ENCODE measurements around the gene PKD1.

DNA sequence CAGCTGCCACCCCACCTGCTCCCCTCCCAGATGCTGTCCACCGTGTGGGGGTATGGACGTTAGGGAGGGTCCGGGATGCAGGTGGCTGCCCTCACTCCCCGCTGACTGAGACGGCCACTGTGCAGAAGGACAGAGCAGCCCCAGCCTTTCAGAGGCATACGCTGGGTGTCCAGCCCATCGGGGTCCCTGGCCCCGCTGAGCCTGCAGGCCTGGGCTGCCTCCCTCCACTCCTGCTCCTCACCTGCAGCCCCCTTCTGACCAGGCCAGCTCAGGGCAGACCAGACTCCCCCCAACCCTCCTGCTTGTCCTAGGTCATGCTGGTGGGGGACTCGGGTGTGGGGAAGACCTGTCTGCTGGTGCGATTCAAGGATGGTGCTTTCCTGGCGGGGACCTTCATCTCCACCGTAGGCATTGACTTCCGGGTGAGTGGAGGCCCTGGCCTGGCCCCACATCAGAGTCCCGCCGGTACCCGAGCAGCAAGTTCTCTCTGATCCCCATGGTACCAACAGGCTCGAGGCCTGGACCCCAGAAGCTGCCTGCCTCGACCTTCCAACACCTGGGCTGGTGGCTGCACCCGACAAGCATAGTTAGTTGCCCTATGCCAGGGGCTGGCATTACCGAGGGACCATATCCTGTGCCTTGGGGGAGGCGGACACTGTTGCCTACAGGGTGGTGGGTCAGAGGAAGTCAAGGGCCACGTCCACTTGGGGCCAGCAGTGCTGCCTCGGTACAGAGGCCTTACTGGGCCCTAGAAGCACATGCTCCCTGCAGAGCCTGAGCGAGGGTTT, 14.1 kb upstream of the PKD1 start:
- TF ChIP-seq, protein P1, sequence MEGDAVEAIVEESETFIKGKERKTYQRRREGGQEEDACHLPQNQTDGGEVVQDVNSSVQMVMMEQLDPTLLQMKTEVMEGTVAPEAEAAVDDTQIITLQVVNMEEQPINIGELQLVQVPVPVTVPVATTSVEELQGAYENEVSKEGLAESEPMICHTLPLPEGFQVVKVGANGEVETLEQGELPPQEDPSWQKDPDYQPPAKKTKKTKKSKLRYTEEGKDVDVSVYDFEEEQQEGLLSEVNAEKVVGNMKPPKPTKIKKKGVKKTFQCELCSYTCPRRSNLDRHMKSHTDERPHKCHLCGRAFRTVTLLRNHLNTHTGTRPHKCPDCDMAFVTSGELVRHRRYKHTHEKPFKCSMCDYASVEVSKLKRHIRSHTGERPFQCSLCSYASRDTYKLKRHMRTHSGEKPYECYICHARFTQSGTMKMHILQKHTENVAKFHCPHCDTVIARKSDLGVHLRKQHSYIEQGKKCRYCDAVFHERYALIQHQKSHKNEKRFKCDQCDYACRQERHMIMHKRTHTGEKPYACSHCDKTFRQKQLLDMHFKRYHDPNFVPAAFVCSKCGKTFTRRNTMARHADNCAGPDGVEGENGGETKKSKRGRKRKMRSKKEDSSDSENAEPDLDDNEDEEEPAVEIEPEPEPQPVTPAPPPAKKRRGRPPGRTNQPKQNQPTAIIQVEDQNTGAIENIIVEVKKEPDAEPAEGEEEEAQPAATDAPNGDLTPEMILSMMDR (IDR thresholded peaks at IDR 0.05 in 2 of 3, conservative IDR thresholded peaks at IDR 0.05 in 1 of 3; ENCODE audit: borderline replicate concordance in 1 of 3, insufficient read depth in 1 of 3, low read depth in 2 of 3, low read length in 2 of 3), result no peak
- TF ChIP-seq EZH2 (IDR thresholded peaks at IDR 0.05) (no peak), POLR2AphosphoS5 (IDR thresholded peaks at IDR 0.05; ENCODE audit: low read depth, low read length) (peak; percentile 48), POLR2A (IDR thresholded peaks at IDR 0.05; ENCODE audit: borderline replicate concordance, extremely low read depth, insufficient read depth, insufficient read length) (no peak), TCF7L2 (IDR thresholded peaks at IDR 0.05; ENCODE audit: borderline replicate concordance, extremely low read depth, insufficient read depth, insufficient read length) (peak; percentile 50), ZNF274 (IDR thresholded peaks at IDR 0.05; ENCODE audit: low read depth, low read length) (no peak), ZFX (IDR thresholded peaks at IDR 0.05) (peak; percentile 47; the same call in 1 of the 2 replicates), SIN3A (IDR thresholded peaks at IDR 0.05; ENCODE audit: low read depth) (no peak), RAD21 (IDR thresholded peaks at IDR 0.05; ENCODE audit: low read depth) (no peak), SP1 (IDR thresholded peaks at IDR 0.05; ENCODE audit: low read depth) (no peak)
- TF ChIP-seq, protein P2, sequence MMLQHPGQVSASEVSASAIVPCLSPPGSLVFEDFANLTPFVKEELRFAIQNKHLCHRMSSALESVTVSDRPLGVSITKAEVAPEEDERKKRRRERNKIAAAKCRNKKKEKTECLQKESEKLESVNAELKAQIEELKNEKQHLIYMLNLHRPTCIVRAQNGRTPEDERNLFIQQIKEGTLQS (IDR thresholded peaks at IDR 0.05), result no peak
- TF ChIP-seq, protein P3, sequence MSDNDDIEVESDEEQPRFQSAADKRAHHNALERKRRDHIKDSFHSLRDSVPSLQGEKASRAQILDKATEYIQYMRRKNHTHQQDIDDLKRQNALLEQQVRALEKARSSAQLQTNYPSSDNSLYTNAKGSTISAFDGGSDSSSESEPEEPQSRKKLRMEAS (IDR thresholded peaks at IDR 0.05), result no peak

Data from HCT116 (cell line).